HG02623 (cell line): ENCODE measurements around the gene PDE4A.

Experiments used
- ATAC-seq: cut with Tn5 transposase; IDR thresholded peaks from one replicate; pipeline ENCODE4 v1.9.1; 2021; ENCODE audit warnings: moderate library complexity; ENCODE audit not compliant: unreplicated experiment

PDE4A gene

GRCh38 chr19:10505583-10506229 is 85.4 kb downstream of the PDE4A start:
- no peak for ATAC-seq

- no peak for ATAC-seq
Observed at GRCh38 chr19:10508036-10508435, 87.7 kb downstream of the PDE4A start.

- ATAC-seq, result no peak
Observed at GRCh38 chr19:10508707-10509106, 88.4 kb downstream of the PDE4A start.

- ATAC-seq, result no peak
Observed at GRCh38 chr19:10510301-10510802, 90.0 kb downstream of the PDE4A start.

- no peak for ATAC-seq
Observed at GRCh38 chr19:10513223-10513622, 92.9 kb downstream of the PDE4A start.

- ATAC-seq, result no peak
Observed at GRCh38 chr19:10514211-10515145, 94.1 kb downstream of the PDE4A start.

GRCh38 chr19:10516064-10516385 is 95.7 kb downstream of the PDE4A start:
- no peak for ATAC-seq

- no peak for ATAC-seq
Observed at GRCh38 chr19:10516671-10517286, 96.4 kb downstream of the PDE4A start.

GRCh38 chr19:10517361-10517759 is 97.0 kb downstream of the PDE4A start, which contains the start of gene S1PR5:
S1PR5 (minus strand) TSS chr19:10517447; CDS start chr19:10515011, 2,436 bp downstream.
- no peak for ATAC-seq

GRCh38 chr19:10517760-10518443 is 97.6 kb downstream of the PDE4A start:
- no peak for ATAC-seq

- ATAC-seq, result no peak
Observed at GRCh38 chr19:10518444-10519361, 98.4 kb downstream of the PDE4A start.
